GM19372 (cell line): ENCODE data around the gene BMI1.

Source experiments
- ATAC-seq: cut with Tn5 transposase; IDR thresholded peaks from one replicate; pipeline ENCODE4 v1.9.1; 2021; ENCODE audit warnings: mild to moderate bottlenecking, low read depth, moderate library complexity; ENCODE audit not compliant: unreplicated experiment

The BMI1 gene

DNA sequence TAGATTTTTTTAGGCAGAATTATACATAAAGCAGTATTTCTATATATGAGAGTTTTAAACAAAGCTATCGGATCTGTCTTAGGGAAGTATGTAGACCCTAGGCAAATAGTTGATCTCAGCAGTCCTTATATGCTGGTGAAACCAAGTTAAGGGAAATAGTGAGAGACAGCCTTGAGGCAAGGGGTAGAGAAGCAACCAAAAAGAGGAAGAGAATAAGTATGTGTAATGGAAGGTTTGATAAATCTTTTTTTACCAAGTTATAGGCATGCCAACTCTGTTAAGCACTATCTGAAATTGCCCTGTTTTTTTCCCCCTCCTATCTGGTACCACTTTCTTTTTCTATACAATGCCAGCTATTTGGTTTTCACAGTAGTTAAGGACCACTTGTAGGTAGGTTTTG is 44.3 kb downstream of the BMI1 start:
- ATAC-seq, result peak; percentile 72

DNA sequence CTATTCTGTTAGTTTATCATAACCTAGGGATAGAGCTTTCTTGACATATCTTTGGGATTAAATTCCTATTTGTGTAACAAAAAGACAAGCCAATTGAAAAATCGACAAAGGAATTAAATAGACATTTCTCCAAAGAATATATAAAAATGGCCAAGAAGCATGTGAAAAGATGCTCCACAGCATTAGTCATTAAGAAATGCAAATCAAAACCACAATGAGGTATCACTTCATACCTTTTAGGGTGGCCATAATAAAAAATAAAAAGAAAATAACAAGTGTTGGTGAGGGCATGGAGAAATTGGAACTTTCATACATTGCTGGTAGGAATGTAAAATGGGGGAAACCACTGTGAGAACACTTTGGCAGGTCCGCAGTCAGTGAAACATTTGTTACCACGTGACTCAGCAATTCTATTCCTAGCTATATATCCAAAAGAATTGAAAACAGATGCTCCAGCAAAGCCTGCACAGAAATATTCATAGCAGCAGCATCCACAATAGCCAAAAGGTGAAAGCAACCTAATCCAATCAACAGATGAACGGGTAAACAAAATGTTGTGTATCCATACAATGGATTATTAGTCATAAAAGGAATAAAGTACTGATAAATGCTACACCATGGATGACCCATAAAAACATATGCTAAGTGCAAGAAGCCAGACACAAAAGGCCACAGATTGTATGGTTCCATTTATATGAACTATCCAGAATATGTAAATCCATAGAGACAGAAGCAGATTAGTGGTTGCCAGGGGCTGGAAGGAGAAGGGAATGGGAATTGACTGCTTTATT is 44.9 kb downstream of the BMI1 start:
- ATAC-seq, result no peak

DNA sequence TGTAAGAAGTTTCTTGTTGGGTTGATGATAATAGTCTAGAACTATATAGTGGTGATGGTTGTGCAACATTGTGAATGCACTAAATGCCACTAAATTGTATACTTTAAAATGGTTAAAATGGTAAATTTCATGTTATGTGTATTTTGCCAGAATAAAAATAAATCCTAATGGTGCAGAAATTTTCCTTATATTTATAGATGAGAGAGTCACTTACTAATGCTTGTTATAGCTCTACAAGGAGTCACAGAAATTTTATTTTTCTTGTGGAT is 45.5 kb downstream of the BMI1 start:
- no peak for ATAC-seq

DNA sequence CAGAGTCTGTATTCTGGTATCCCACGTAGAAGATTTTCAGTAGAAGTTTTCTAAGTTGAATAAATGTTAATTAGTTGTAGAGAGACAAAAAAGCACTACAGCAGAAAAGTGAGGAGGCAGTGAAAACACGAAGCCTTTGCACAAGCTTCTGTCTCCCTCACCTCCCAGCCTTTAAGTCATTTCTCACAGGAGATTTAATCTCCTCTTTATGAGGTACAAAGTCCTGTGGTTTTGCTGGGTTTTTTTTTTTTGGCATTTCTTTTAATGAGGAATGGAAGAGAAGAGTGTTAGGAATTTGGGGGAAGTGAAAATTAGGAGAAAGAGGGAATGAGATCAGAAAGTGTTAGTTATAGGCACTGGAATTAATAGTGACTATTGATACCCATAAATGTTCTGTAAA is 45.9 kb downstream of the BMI1 start:
- no peak for ATAC-seq

DNA sequence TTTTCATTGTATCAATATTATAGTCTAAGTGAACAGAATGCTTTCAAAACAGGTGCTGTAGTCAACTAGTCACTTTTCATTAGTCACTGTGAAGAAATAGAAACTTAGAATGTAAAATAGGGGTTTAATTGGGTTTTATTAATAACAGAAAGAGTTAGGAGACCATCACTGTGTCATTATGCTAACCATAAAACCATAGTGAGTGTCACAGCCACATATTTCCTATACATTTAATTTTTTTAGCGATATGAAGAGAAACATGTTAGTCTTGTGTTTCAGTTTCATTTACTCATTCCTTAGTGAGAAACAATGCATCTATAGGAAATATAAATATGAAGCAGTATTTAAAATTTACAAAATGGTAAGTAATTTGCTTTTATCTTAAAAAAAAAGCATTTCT is 46.6 kb downstream of the BMI1 start:
- ATAC-seq, result no peak

DNA sequence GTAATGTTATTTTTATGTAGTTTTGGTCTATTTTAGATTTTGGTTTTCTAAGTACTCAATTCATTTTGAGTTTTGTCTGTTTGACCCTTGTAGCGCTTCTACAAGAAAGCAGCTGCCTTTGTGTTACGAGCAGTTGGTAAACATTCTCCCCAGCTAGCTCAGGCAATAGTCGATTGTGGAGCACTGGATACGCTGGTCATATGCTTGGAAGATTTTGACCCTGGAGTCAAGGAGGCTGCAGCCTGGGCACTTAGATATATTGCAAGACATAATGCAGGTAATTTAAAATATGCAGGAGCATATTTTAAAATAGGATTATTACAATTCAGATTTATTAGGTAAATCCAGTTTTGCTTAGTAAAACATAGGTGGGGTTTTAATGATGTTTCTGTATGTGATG is 47.5 kb downstream of the BMI1 start:
- no peak for ATAC-seq

DNA sequence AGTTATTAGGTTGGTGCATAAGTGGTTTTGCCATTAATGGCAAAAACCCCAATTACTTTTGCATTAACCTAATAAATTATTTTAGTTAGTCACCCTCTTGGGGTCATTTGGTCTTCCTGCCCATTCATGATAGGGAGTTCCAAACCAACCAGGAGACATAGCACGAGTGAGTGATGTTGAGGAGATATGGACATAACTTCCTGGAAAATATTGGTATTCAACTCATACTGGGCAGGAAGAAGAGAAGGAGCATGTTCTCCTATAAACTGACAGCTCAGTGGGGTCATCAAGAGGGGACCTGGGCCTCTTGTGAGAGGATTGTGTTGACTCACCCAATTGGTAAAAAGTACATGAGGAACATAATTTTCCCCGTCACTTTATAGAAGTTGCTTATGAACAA is 48.1 kb downstream of the BMI1 start:
- ATAC-seq, result no peak

DNA sequence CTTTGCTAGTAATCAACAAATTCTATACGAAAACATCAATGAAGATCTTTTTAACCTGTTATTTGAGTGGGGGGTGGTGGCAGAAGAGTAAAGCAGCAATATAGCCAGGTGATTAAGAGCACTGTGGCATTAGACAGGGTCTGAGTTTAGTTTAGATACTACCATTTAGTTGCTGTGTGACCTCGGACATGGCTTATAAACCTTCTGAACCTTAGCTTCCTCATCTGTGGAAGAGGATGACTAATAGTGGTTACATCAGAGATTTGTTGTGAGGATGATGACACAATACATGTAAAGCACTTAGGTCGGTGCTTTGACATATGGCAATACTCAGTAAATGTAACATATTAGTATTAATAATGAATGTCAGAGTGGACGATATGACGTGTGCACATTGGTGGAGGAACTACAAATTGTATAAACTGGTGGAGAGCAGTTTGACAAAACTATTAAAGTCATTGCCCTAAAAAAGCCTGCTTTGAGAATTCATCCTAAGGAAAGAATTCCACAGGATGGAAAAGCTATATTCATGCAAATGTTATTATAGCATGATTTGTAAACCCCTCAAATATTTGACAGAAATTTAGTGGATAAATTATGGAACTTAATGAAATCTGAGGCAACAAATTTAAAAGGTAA is 48.7 kb downstream of the BMI1 start:
- ATAC-seq, result no peak

DNA sequence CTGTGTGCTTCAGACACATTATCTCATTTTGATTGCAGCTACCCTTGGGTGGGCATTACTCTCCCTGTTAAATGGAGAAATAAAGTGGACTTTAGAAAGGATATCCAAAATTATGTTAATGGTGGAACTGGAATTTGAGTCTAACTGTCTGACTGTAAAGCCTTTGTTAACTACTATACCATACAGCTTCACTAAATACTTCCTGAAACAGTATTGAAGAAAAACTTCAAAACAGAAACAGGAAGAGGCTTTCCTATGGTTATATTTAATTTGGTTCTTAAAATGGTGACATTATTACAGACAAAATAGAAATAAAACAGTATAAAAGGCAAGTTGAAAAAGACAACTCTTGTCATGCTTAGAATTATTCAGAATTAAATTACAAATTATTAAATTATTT is 49.4 kb downstream of the BMI1 start:
- ATAC-seq, result no peak

DNA sequence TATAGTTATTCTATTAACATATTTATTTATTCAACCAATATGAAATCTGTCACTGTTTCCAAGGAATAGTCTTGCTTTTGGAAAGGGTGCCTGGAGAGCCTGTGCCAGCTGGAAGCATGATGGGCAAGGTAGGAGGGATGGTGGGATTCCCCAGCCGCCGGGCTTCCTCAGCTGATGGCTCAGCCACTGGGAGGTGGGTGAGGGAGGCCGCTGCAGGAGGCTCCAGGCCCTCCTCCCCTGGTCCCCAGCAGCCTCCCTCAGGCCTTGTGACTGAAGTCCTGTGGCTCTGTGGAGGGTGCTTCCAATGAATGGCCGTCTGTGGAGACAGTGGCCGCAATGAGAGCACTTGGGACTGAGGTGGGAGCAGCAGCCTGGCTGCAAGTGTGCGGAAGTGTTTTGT is 51.4 kb downstream of the BMI1 start:
- no peak for ATAC-seq

DNA sequence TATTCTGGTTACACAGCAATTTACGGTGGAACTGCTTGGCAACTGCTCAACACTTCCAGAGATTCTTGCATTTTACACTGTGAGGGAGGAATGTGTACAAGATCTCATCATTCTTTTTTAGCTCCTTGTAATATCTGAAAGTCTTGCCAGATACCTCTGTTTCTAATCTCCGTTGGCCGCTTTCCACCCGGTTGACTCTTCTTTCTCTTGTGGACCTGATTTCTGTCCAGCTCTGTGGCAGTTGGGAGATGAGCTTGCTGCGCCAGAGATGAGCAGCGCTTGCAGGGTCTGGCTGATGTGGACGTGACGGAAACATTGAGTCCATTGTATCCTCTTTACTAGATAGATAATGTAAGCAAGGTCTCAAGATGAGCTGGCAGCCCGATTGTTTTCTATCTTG is 52.0 kb downstream of the BMI1 start:
- no peak for ATAC-seq

DNA sequence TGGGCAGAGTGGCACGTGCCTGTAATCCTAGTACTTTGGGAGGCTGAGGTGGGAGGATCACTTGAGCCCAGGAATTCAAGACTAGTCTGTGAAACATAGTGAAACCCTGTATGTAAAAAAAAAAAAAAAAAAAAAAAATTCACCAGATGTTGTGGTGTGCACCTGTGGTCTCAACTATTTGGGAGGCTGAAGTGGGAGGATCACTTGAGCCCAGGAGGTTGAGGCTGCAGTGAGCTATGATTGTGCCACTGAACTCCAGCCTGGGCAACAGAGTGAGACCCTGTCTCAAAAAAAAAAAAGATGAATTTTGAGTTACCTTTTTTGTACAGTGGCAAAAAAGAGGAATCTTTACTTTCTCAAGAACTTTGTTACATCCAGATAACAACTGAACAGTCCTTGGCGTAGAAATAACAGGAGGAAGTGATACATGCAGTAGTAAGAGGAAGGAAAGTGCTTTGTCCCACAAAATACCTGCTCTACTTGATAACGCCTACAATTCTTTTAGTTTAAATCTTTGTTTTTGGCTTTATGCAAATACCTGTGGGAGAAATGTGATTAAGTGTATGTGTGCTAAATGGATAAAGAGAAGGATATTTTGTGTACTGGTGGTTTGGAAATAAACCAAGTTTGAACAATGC is 53.7 kb downstream of the BMI1 start:
- no peak for ATAC-seq

DNA sequence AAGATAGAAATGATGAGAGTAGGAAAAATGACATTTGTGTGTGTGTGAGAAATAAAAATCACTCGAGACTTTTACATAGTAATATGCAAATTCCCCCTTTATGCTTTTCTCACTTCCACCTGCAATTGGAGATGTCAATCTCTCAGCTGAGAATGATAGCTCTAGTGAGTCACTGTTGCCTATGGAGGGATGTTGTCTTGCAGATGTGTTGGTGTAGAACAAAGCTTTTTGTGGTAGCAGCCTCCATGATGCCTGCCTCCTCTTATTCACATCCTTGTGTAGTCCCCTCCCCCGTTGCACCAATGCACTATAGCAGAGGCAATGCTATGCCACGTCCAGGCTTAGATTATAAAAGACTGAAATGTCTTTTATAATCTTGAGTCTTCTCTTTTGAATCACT is 58.2 kb downstream of the BMI1 start:
- ATAC-seq, result peak; percentile 40
